HT1080 (cell line): ENCODE measurements around the gene KLHL22. TPM values are rescaled to one million over a fixed set of nuclear protein-coding genes. Genes with fewer than 3 reads are reported as not detected.
"Not testable (repeated sequence)": the region's sequence is repeated elsewhere in the genome, so short reads cannot be mapped to it uniquely, and the experiment has no call there.

ENCODE experiments used
- DNase-seq: peaks from one replicate; pipeline ENCODE4 v3.0.0-alpha.2; 2015; ENCODE audit warnings: low read depth
- polyA plus RNA-seq, 2 experiments: library from polyadenylated mRNA; depleted of rRNA; stranded (reverse); fragments of >200 nt; gene quantifications; 2 replicates each; pipeline ENCODE4 v1.2.3, GENCODE V29; 2015
- total RNA-seq: library from RNA; depleted of rRNA; stranded (reverse); fragments of >200 nt; shearing (Covaris generic); gene quantifications from 2 replicates; pipeline ENCODE4 v1.2.3, GENCODE V29; 2014; rRNA removed

The KLHL22 gene
- 5.7 and 7.9 TPM in 2 replicates for total RNA-seq
- polyA plus RNA-seq (2015; cell fraction: cytosol; rRNA removed): 4.6 and 6.9 TPM in 2 replicates
- polyA plus RNA-seq (2015; cell fraction: nucleus; rRNA removed): 16.1 and 18.6 TPM in 2 replicates

GRCh38 chr22:20494978-20495860 is at the start of gene KLHL22:
Gene KLHL22 (minus strand): TSS chr22:20495795. CDS start chr22:20489211, 6,584 bp downstream.
- DNase-seq: no peak

GRCh38 chr22:20545318-20545634 is 49.7 kb upstream of the KLHL22 start:
- not testable (repeated sequence) for DNase-seq

GRCh38 chr22:20542736-20543135 is 47.1 kb upstream of the KLHL22 start:
- DNase-seq: no peak

GRCh38 chr22:20542055-20542454 is 46.5 kb upstream of the KLHL22 start:
- no peak for DNase-seq

GRCh38 chr22:20538875-20539274 is 43.3 kb upstream of the KLHL22 start:
- not testable (repeated sequence) for DNase-seq

- DNase-seq: no peak
Observed at GRCh38 chr22:20537983-20538382, 42.4 kb upstream of the KLHL22 start.

- DNase-seq: no peak
Observed at GRCh38 chr22:20537325-20537756, 41.7 kb upstream of the KLHL22 start.

GRCh38 chr22:20536590-20537324 is 41.2 kb upstream of the KLHL22 start:
- no peak for DNase-seq

- DNase-seq: no peak
Observed at GRCh38 chr22:20533879-20534265, 38.3 kb upstream of the KLHL22 start.

GRCh38 chr22:20533095-20533878 is 37.7 kb upstream of the KLHL22 start:
- DNase-seq: no peak

- no peak for DNase-seq
Observed at GRCh38 chr22:20532256-20532993, 36.8 kb upstream of the KLHL22 start.

- DNase-seq: peak; percentile 98
Observed at GRCh38 chr22:20531404-20532201, 36.0 kb upstream of the KLHL22 start.

- no peak for DNase-seq
Observed at GRCh38 chr22:20531154-20531403, 35.5 kb upstream of the KLHL22 start.

GRCh38 chr22:20530368-20531153 is 35.0 kb upstream of the KLHL22 start:
- peak; percentile 92 for DNase-seq

GRCh38 chr22:20528405-20528978 is 32.9 kb upstream of the KLHL22 start:
- no peak for DNase-seq

GRCh38 chr22:20526628-20527355 is 31.2 kb upstream of the KLHL22 start:
- peak; percentile 95 for DNase-seq

- no peak for DNase-seq
Observed at GRCh38 chr22:20526305-20526627, 30.7 kb upstream of the KLHL22 start.

- DNase-seq: no peak
Observed at GRCh38 chr22:20525048-20525447, 29.5 kb upstream of the KLHL22 start.
